Stimulated activated naive CD4-positive, alpha-beta T cell treated with Interleukin-2 at 50 U/mL for 16 hours (primary cell): ENCODE results near the gene COG5.

ENCODE experiments used
- DNase-seq: peaks from one replicate; lab custom pipeline; 2025; lab: John Stamatoyannopoulos, UW

COG5 gene

DNA sequence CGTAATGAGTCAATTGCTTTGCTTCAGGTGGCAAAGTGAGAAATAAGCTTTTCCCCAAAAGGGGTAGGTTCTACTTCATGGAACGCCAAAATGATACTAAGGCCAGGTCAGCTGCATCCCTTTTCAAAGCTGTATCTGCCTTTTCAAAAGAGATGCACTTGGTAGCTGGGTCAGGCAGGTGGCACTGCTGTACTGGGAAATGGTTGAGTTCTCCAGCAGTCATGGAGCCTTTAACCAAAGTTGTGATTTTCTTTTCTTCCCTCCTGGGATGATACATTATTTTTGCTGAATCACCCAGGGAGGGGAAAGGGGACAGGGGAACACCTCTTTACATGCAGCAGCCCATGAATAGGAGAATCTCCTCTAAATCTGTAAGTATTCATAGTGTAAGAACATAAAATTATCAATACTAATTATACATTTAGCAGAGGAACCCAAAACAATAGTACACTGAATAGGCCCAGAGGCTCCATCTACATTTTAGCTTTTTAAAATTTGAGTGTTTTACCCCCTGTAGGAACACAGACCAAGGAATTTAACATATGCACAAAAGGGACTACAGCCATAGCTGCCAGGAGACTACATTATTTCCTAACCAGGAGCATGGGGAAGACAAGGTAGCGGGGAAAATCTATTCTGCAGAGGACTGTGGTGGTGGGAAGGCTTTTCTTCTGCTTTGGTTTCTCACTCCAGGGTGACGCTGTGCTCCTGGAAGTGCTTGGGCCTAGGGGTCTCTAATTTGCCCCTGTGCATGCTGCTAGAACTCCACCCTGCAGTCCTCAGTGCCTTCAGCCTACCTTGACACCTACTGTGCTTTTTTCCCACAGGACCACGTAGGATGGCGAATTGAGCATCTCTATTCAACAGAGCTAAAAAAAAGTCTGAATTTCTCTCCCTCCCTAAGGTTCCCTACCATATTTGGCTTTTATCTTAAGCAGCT lies 100.3 kb downstream of the COG5 start:
- DNase-seq = peak; percentile 6

DNA sequence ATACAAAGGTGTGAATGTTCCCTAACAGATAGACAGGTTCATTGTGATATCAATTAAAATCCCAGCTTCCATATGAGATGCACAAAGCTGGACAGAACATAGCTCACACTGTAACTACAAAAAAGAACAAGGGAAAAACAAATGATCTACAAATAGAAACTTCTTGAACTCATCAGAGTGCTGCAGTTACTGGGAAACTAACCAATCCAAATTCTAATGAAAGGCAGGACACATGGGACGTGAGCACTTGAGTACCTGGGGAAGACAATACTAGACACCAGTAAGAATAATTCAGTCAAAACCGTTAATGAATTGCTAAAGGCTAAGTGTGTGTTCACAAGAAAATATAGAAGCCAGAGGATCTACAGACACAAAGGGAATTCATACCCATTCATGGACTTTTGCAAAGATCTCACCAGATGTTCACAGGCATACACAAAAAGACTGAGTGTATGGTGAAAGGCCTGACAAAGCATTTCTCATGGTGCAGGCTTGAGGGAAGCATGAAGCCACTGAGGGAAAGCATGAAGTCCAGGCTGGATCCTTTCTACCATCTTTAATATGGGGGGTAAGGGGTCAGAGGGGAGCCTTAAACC lies 101.7 kb downstream of the COG5 start:
- DNase-seq = no peak

DNA sequence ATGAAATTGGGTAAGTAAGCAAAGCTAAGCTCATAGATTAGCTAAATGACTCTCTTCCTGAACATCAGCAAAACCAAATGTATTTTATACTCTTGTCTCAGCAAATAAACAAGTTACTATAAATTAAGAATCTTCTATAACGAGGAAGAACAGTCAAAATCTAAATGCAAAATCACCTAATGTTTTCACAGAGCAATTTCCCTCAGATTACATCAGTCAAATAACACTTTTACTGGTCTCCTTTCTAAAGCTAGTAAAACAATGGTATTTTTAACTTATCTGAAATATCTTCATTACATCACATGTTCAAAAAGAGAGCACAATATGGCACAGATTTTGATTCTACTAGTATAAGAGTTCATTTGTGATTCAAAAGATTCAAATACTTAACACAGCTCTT lies 110.3 kb downstream of the COG5 start:
- DNase-seq = no peak

DNA sequence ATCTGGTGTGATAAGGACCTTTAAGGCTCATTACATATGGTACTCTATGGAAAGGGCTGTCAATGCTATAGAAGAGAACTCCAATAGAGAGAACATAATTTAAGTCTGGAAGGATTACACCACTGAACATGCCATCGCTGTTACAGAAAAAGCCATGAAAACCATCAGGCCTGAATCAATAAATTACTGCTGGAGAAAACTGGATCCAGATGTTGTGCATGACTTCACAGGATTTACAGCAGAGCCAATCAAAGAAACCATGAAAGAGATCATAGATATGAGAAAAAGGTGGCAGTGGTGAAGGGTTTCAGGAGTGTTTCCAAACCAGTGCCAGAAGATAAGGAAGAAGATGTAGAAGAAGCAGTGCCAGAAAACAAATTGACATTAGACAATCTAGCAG lies 112.8 kb downstream of the COG5 start:
- no peak for DNase-seq

DNA sequence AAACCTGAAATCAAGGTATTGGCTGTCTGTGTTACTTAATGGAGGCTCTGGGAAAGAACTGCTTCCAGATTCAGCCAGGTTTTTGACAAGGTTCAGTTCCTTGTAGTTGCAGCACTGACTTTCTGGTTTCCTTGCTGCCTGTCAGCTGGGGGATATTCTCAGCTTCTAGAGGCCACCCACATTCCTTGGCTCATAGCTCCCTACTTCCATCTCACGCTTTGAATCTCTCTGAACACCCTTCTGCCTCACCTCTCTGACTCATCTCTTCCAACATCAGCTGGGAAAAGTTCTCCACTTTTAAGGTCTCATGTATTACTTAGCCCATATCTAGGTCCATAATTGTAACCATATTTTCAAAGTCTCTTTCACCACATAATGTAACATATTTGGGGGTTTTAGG lies 116.7 kb downstream of the COG5 start:
- DNase-seq = no peak

DNA sequence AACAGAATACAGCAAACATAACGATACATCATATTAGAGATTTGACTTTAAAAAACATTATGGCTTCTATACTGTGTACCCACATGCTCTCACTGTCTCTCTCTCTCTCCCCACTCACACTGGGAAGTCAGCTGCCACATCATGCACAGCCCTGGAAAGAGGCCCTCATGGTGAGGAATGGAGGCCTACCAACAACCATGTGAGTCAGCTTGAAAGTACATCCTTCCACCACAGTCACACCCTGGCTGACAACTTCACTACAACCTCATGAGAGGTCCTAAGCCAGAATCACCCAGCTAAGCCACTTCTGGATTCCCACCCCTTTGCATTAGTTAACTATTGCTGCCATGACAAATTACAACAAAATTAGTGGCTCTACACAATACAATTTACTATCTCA lies 117.2 kb downstream of the COG5 start:
- DNase-seq = no peak

DNA sequence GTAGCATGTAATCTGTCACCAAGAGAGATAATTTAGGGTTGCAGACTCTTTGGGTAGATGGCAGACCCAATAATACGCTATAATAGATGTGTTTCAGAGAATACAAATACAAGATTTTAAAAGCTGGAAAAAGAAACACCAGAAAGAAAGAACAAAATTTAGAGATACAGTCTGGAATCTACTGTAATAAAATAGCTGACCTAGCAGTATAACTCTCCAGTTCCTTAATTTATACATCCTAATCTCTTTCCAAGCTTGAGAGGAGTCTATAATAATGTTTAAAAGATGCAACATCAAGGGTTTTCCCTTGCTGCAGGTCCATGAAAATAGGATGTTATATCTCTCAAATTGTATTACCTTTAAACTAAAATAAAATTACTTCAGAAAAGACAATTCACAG lies 121.0 kb downstream of the COG5 start:
- DNase-seq = no peak

DNA sequence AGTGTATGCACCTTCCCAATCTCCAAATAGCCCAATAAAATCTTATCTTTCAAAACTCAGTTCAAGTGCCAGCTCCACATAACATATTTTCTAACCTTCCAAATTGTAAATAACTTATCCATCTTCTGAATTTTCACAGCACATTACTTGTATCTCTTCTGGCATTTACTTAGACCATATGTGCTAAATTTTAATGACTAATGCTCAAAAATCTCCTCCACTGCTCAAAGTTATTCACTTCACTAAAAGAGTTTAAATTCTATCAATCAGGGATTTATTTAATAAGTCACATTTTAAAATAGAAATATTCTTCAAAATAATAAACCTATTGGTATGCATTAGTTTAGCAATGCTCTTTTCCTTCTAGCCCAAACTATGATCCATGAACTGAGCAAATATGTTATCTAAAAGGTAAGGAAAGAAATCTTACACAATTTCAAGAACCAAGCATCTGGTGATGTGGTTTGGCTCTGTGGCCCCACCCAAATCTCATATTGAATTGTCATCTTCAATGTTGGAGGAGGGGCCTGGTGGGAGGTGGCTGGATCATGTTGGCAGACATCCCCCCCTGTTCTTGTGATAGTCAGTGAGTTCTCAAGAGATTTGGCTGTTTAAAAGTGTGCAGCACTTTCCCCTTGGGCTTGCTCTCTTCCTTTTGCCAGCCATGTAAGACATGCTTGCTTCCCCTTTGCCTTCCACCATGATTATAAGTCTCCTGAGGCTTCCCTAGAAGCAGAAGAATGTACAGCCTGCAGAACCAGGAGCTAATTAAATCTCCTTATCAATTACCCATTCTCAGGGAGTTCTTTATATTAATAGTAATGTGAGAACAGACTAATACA lies 121.9 kb downstream of the COG5 start:
- DNase-seq = no peak

DNA sequence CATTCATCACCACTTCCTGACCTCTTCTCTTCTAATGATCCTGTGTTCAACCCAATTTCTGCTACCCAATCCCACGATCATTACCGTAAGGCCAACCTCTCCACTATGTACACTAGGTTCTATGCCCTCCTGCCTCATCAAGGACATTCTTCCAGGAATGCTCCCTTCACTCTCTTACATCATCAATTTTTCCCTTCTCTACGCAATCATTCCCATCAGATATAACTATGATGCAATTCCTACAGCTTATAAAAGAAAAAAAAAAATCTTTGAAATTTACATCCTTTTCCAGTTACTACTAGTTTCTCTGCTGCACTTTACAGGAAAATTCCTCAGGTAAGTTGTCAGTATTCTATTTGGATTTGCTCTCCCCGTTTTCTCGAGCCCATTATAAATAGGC lies 124.7 kb downstream of the COG5 start:
- DNase-seq = no peak

DNA sequence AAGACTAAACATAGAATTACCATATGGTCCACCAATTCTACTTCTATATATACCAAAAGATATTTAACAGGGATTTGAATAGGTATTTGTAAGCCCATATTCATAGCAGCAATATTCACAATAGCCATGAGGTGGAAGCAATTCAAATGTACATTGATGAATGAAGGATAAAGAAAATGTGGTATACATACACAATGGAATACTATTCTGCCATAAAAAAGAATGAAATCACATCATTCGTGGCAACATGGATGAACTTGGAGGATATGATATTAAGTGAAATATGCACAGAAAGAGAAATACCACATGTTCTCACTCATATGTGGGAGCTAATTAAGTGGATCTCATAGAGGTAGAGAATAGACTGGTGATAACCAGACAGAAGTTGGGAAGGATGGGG lies 128.0 kb downstream of the COG5 start:
- no peak for DNase-seq

DNA sequence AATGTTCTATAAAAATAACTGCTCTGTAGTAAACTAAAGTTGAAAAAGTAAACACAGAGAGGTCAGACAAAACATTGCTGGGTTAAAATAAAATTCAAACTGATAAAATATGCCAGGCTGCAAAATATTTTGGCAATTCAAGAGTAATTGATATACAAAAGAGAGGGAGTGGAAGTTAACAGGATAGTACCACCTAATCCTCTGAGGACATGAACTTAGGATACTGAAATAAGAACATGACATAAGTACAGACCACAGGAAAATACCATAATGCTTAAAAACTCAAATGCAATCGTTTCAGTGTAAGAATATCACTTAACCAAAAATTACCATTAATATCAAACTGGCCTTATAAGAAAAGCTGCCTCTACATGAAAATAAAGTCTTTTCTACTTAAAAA lies 131.5 kb downstream of the COG5 start:
- no peak for DNase-seq

DNA sequence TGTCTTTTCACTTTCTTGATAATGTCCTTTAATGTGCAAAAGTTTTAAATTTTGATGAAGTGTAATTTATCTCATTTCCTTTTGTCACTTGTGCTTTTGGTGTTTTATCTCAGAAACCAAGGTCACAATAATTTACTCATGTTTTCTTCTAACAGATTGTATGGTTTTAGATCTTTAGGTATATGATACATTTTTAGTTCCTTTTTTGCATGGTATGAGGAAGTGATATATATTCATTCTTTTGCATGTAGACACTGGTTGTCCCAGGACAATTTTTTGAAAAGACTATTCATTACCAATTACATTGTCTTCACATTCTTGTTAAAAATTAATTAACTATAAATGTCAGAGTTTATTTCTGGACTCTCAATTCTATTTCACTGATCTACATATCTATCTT lies 133.7 kb downstream of the COG5 start:
- no peak for DNase-seq

DNA sequence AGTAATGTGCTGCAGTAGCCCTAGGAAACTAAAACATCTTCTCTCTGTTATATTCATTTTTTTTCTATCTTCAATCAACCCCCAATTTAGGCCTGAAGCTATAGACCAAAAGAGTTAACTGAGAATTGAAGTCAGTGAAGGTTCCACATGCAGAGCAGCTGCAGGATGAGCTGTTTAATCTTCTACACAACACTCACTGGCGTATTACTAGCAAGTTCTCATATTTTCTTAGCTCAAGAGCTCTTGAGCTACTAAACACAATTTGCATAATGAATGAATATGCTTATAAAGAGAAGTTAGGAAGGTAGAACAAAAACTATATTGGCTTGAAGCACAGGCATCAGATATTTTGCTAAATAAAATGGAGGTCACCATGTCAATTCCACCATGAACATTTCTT lies 135.1 kb downstream of the COG5 start:
- DNase-seq = no peak

DNA sequence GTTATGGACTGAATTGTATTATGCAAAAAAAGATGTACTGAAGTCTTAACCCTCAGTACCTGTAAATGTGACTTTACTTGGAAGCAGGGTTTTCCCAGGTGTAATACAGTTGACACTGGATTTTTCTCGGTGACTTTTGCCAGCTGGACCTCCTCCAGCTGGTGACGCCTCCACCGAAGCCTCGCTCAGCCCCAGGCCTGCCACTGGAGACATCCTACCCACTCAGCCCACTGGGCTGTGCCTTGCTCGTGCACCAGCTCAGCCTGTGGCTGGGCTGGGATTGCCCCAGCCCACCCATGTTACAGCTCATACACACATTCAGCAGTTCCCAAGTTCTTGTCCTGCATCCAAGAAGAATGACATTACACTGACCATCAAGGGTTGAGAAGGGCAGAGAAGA lies 136.3 kb downstream of the COG5 start:
- DNase-seq = no peak

DNA sequence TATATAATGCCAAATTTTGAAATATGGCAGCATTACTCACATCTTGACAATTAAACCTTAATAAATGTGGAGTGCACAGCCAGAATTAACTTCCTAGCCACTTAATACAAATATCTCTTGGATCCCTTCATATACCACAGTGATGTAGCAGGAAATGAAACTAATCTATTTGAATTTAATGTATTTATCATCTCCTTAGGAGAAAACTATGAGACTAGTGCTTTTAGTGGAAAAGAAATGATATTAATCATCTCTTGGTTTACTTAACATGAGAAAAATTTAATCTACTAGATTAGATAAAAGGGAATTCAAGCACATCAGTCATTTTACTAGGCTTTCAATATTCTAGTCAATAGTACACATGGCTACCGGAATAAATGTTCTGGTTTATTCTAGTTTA lies 149.5 kb downstream of the COG5 start:
- no peak for DNase-seq

DNA sequence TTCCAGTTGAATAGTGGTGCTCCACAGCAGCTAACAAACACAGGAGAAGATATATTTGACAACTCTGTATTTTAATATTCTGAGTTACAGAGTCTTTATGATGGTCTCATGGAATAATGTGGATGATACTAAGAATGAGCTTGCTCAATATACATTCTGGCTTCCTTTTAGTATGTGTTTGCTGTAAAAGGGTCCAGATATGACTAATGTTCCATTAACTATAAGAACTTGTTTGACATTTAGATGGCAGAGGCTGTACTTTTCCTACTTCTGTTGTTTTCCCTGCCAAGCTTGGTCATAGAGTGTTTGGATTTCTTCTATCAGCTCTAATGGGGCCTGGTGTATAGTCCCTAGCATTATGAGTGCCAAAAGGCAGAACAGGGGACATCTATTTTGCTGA lies 155.4 kb downstream of the COG5 start:
- DNase-seq = no peak

DNA sequence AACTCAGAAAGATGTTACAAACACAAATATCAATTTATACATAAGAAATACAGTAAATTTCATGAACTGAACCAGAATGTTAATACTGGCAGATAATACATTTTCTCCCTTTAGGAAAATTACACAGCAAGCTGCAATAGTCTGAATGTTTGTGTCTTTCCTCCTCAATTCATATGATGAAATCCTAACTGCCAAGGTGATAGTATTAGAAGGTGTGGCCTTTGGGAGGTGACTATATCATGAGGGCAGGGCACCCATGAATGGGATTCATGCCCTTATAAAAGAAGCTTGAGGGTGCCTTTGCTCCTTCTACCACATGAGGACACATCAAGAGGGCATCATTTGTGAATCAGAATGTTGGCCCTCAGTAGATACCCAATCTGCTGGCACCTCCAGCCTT lies 158.2 kb downstream of the COG5 start:
- DNase-seq = no peak

DNA sequence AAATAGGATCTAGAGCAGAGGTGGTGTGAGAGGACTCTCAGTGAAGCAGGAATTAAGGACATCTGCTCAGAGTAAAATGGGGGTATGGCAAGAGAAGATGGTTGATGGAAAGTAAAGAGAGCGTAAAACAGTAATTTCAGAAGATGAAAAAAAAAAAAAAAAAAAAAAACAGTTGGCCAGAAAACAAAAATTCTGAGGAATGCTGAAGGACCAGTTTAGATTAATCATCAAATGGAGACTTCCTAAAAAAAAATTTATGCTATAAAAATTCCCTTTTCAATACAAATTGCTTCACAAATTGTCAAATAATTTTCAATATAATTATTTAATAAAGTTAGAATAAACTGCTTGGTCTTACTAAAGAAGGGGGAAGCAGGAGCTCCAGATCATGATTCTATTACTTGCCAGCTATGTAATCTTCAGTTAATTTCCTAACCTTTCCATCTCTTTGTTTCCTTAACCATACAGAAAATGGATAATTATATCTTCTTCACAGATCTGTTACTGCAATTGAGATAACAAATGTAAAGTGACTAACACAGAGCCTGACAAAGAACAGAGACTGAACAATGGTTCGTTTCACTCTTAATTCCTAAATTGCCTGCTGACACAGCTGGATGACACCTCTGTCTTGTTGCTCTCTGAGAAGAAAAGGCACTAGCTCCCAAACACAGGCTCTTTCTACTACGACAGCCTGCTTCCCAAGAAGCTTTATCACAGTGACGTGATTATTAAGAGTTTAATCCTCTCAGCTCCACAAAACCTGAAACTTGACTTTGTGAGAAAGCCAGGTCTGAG lies 158.8 kb downstream of the COG5 start:
- DNase-seq = no peak

DNA sequence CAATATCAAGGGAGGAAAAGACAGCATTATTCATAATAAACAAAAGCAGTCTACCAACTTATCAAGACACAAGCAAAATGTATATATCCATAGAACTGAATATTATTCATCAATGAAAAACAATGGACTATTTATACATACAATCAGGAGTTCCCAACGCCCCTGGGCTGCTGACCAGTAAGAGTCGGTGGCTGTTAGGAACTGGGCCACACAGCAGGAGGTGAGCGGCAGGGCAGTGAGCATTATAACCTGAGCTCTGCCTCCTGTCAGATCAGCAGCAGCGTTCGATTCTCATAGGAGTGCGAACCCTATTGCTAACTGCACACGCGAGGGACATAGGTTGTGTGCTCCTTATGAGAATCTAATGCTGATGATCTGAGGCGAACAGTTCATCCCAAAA lies 165.6 kb downstream of the COG5 start:
- no peak for DNase-seq

DNA sequence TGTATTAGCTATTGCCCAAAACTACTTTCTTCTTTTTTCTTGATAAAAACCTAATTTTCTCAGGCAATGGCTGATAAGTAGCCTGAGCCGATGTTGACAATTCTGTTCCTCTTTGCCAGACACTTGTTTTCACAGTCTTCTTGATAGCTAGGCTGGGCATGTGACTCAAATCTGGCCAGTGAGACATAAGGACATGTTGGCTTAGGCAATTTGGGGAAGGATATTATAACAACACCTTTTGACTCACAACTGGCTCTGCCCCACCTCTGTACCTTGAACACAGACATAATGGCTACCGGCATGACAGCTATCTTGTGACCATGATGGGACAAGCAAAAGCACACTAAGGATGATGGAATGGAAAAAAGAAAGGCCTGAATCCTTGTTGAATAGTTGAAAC lies 166.7 kb downstream of the COG5 start:
- no peak for DNase-seq

DNA sequence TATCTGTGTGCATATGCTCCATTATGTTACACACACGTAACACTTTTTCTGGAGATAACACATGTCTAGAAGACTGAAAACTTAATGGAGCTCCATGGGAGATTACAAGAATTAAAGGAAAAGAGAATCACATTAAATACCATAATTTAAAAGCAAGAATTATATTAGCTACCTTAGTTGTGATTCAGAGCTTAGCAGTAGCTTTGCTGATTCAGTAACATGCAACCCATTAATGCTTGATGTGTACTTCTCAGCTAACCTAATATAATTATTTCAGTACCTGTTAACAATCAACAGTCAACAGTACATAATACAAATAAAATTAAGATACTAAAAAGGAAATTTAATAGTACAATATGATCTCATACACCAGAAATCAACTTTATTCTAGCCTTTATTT lies 167.6 kb downstream of the COG5 start:
- DNase-seq = no peak

DNA sequence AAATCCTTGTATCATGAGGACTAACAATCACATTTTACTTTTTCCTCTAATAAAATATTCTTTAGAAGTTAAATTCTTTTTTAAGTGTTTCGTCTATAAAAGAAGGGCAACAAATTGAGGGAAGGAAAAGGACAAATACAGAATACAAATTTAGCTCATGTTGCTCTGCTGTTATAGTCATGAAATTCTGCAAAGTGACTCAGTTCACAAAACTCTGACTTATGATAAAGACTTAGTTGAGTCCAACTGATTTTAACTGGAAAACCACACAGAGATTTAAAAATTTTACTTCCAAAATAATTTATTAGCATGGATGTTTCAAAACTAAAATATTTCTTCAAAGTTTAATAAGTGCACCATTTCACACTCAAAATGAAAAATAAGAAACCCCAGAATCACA lies 168.9 kb downstream of the COG5 start:
- no peak for DNase-seq
